HG02798 (cell line): Measurements from ENCODE around the gene B3GNT3.

Experiments used
- ATAC-seq: cut with Tn5 transposase; IDR thresholded peaks from one replicate; pipeline ENCODE4 v1.9.1; 2021; ENCODE audit warnings: mild to moderate bottlenecking; ENCODE audit not compliant: unreplicated experiment, poor library complexity

Gene B3GNT3, protein sequence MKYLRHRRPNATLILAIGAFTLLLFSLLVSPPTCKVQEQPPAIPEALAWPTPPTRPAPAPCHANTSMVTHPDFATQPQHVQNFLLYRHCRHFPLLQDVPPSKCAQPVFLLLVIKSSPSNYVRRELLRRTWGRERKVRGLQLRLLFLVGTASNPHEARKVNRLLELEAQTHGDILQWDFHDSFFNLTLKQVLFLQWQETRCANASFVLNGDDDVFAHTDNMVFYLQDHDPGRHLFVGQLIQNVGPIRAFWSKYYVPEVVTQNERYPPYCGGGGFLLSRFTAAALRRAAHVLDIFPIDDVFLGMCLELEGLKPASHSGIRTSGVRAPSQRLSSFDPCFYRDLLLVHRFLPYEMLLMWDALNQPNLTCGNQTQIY

GRCh38 chr19:17794731-17795494 is at the start of gene B3GNT3:
TSS of gene B3GNT3 (plus strand) at chr19:17795138. CDS start at chr19:17807808, 12,670 bp downstream.
- no peak for ATAC-seq

DNA sequence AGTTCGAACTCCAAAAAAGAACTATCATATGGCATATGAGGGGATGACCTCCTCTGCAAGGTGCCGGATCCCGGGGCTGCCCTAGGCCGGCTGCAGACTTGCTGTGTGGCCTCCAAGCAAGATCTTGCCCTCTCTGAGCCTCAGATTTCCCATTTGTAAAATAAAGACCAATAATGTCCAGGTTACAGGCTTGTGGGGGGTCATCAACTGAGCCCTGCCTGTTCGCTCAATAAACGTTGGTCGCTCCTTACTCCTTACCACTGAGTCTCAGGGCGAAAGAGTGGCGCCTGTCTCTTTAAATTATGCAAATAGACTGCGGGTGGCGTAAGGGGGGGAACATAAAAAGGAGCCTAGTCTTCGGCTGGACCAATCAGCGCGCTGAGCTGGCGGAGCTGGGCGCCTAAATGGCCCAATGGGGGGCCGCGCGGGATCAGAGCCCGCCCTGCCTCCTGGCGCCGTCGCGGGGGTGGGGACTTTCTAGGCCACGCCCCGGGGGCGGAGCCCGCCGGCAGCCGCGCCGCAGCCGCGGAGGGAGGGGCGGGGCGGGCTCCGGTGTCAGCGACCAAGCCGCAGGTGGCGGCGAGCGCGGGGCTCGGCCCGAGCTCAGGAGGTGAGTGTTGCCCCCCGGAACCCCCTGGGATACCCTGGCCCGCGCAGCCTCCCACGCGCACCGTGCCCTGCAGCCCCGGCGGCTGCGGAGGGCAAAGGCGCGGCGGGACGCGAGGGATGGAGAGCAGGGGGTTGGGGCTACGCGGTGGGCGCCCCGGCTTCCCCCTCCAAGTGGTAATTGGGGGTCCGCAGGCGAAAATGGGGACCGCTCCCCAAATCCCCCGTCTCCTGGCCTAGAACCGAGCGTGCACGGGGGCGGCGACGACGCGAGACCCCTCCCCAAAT is 47.5 kb upstream of the B3GNT3 start:
- ATAC-seq, result peak; percentile 88

GRCh38 chr19:17748884-17749638 is 45.9 kb upstream of the B3GNT3 start:
- no peak for ATAC-seq

DNA sequence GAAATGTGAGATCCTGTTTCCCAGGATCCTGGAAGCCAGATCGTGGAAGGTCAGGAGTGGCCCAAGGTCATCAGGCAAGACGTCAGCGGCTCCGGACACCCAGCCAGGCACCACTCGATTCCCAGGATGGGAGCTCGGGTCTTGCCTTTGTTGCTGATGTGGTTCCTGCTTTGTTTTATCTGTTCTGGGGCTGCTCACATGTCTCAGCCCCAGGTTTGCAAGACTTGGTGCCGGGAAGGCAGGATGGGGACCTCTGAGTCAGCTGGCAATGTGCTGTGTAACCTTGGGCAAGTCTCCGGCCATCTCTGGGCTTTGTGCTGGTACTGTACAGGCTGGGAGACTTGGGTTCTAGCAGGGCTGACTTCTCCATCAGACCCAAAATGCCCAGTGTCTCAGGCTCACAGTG is 45.0 kb upstream of the B3GNT3 start:
- no peak for ATAC-seq

DNA sequence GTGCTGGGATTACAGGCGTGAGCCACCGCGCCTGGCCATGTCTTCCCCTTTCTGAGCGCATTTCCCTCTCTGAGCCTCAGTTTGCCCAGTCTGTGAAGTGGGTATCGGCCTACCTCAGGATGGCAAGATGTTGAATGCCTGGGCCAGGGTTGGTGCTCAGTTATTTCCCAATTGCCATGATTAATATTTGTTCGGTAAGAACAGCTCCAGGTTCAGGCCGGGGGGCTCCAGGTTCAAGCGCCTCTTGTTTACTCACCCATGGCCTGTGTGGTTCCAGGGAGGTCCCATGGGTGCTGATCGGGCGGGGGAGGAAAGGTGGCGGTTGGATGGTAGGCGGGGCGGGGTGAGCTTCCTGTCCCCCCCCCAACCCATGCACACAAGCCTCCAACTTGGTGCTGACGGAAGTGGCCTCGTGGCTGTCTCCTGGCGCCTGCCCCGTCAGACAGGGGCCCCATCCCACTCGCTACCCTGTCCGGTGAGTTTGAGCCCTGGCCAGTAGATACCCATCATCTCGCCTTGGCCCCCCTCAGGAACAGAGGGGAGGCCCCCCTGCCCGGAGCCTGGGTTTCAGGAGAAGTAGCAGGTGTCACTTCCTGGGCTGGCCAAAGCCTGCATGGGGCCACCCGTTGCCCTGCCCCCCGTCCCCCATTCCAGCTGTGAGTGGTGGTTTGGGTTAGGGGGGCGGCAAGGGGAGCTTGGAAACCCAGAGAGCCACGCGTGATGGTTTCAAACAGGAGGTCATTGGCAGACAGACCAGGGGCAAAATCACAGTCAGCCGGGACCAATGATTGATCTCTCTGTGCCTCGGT is 43.6 kb upstream of the B3GNT3 start, which contains the start of gene FCHO1:
FCHO1 (plus strand) TSS at position 375 of the 809 bp plus-strand sequence. CDS start 3,688 bp downstream, outside the sequence.
- ATAC-seq, result peak; percentile 30

GRCh38 chr19:17751912-17752273 is 43.0 kb upstream of the B3GNT3 start:
- no peak for ATAC-seq

- no peak for ATAC-seq
Measured at GRCh38 chr19:17752865-17753639, 41.9 kb upstream of the B3GNT3 start.

DNA sequence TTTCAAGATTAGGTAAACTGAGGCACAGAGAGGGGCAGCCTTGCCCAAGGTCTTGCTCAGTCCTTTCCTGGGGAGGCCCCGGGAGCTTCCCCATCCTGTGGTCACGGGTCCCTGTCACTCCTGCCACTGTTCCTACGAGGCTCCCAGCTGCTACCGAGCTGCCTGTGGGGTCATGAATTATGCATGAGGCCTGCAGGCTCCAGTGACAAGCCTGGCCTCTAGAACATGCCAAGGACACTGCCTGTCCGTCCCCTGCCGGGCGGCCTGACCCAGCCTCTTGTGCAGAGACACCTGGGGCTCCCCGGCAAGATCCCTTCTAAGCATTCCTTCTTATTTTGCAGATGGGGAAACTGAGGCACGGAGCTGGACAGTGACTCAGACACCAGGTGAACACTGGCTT is 41.0 kb upstream of the B3GNT3 start:
- ATAC-seq, result no peak

- ATAC-seq, result peak; percentile 48
Measured at GRCh38 chr19:17754634-17755442, 40.1 kb upstream of the B3GNT3 start.

- no peak for ATAC-seq
Measured at GRCh38 chr19:17755443-17755890, 39.5 kb upstream of the B3GNT3 start.

GRCh38 chr19:17755977-17756670 is 38.8 kb upstream of the B3GNT3 start:
- ATAC-seq, result peak; percentile 42

- no peak for ATAC-seq
Measured at GRCh38 chr19:17757125-17757524, 37.8 kb upstream of the B3GNT3 start.

- ATAC-seq, result no peak
Measured at GRCh38 chr19:17758515-17758914, 36.4 kb upstream of the B3GNT3 start.

DNA sequence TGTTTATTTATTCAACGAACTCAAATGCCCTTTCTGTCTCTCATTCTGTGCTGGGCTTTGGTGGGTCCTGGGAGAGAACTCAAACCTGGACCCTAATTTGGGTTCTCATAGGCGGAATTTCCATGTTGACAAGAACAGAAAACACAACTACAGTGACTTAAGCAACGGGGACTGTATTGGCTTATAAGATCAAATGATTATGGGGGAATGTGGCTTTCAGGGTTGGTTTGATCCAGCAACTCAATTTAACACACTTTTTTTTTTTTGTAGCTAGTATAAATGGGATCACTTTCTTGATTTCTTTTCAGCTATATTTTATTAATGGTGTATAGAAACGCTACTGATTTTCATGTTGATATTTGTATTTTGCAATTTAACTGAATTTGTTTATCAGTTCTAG is 33.8 kb upstream of the B3GNT3 start:
- no peak for ATAC-seq

DNA sequence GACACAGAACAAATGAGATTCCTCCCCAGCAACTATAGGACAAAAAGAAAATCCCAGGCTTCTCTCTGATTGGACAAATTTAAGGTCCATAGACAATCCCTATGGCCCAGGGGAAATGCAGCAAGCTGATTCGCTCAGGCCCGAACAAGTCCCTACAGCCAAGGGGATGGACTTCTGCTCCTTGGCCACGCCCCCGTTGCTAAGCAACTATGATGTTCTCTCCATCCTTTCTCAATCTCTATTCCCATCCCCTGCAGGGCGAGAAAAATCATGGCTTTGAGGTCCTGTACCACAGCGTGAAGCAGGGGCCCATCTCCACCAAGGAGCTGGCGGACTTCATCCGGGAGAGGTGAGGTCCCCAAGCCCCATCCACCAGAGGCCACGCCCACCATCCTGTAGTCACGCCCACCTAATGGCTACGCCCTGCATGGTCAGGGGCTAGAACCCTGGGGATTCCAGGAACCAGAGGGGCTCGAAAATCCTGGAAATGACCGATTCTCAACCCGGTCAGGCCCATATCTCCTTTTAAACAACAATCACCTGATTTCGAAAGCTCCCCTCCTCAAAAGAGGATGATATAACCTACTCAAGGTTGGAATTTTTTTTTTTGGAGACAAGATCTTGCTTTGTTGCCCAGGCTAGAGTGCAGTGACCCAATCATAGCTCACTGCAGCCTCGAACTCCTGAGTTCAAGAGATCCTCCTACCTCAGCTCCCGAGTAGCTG is 32.3 kb upstream of the B3GNT3 start:
- ATAC-seq, result no peak

GRCh38 chr19:17764348-17764747 is 30.6 kb upstream of the B3GNT3 start:
- ATAC-seq, result no peak
